Activated CD4-positive, alpha-beta T cell treated with anti-CD3 and anti-CD28 coated beads, Interleukin-2, Interleukin-4, amounts not matched to agents 100 ng/mL and 50 ng/mL, durations not matched to agents 16 hours and 8 hours (primary cell): ENCODE results near the gene CREB5.

Source experiments
- DNase-seq: peaks from one replicate; pipeline ENCODE4 v3.0.0-alpha.2; 2020; ENCODE audit warnings: low spot score

Gene CREB5

DNA sequence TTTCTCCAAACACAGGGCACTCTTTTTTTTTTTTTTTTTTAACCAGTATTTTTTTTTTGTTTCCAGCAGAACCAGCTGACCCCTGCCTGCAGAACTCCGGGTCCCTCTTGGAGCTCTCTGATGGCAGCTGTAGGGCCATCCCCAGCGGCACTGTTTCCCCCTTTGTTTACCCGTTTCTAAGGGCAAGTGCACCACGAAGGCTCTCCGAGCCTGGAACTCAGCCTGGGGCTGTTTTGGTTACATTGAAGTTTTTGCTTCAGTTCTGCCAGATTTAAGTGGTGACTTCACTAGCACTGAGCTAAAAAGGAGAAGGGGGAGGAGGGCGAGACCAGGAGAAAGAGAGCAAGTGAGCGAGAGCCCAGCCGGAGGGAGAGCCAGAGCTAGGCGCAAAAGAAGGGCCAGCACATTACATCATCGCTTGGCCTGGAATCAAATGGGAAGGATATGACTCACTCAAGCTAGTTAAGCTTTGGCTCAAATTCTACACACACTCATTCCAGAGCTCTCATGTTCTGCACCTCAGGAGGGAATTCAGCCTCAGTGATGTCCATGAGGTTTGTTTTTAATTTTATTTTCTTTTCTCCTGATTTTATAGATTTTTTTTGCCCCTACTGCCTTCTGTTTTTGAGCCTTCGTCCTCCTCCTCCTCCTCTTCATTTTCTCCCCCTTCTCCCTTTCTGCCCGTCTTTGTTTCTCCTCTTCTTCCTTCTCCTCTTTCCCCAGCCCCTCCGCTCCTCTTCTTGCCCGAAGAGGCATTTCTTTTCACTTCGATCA, 273.5 kb downstream of the CREB5 start:
- DNase-seq = peak; percentile 0

DNA sequence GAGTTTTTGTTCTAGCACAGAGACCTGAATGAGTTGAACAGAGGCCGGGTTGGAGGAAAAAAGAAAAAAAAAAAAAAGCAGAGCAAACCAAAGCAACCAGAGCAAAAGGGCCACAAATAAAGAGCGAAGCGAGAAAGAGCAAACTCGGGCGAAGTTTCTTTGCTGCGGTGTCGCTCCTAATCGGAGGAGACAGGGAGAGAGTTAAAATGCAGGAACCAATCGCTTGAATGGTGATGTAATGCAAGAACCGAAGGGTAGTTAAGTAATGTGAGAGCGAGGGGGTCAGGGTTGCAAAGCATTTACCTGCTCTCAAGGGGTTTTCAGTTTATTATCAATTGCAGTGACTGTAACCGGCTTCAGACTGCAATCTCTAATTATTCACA, 274.1 kb downstream of the CREB5 start:
- DNase-seq = no peak

DNA sequence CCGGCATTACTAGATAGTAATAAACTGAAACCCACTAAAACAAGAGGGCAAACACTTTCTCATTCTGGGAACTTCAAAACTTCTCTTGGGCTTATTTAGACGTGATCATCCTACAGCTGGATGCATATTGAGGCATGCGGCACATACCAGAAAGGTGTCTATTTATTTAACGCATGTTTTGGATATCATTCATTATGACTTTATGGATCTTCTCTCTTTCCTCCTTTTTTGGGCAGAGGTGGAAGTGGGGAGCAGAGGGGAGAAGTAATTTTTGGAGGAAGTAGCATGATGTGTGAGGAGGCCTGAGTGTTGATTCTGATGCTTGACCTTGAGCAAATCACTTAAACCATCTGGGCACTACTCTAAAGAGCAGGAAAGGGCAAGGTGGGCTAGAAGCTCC, 275.2 kb downstream of the CREB5 start:
- no peak for DNase-seq

DNA sequence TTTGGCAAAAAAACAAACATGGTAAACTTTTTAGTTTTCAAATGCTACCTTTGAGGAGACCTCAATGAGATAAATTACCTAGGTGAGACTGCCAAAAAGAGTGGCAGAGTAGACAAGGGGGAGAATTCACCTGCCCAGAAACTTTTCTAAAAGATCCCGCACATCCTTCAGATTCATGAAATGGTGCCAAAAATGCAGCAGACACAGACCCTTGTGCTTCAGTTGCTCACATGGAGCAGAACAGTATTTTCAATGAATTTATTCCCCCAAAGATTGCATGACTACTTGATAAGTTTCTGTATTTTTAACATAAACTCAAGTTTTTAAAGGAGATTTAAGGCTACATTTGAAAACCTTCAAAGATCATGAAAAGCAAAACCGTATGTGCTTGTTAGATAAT, 275.9 kb downstream of the CREB5 start:
- DNase-seq = no peak

DNA sequence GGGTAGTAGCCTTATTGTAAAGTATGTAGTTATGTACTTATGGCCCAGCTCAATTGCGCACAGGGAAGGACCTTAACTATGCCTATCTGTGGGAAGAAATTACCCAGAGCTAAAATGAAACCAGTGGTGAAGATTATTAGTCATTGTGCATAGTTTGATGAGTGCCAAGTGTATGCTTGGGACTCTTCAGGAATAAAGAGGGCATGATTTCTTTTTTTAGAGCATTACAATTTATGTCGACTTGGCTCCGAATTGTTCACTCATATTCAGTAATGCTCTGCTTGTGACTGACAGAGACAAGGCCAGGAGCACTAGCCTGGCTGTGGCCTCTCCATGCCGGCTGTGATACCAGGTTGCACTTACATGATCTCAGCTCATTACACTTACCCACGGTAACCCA, 276.3 kb downstream of the CREB5 start:
- DNase-seq = no peak

DNA sequence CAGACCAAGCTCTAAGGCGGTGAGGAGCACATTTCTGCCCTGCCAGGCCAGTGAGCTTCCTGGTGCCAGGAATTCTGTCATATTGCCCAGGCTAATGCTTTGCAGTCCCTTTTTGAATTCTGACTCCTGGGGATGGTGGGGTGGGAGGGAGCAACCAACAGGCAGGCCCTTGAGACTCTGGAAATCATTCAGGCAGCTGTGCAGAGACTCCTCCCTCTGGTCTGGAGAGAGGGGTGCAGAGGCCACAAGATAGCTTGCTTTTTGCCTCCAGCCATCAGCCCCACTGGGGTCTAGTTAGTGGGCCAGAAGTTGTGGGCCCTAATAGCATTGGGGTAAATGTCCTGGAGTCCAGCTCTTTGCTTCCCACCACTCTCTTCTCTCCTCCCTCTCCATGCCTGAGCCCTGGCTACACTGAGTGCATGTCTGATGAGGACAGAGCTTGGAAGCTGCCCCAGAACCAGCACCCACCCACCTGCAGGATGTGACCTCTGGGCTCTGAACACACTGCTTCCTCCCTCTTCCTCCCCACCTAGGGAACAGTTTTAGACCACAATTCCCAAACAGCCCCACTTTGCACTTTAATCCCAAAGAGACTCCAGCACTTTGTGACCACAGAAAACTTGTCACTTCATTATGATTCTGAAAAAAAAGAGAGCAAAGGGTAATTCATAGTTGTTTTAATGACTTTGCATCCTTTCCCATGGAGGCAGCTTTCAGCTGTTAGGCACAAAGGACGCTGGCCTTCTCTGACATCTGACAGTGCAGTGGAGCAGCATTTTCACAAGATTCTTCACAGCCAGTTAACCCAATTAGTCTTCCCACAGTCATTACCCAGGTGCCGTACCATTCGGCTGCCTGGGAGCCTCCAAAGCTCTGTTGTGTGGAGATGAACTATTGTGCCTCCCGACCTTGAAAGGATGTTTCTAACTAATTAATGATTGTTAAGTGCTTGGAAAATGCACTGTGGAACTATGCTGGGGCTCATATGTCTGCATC, 283.3 kb downstream of the CREB5 start:
- DNase-seq = no peak

DNA sequence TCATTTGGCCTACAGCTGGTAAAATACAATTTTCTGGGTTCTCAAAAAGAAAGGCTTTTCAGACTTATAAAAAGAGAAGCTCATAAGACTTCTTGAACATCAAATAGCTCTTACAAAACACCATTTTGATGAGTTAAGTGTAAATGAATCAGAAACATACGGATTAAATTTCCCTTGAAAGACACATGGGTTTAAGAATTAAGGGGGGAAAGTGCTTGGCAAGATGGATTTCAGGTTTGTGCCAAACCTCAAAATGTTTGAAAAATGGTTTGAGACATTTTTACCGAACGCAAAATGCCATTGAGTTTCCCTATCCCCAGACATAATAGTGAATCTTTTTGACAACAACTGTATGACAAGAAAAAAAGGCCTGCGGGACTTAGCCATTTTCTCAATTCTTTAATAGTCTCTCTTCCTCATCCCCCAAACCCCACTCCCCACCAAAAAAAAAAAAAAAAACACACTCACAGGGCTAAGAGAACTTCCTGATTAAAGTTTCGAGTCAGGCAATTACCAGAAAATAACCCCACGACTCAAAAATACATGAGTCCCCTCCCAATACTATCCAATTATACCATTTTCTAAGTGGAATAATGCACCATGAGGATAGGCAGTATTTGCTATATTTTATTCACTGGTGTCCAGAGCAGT, 285.7 kb downstream of the CREB5 start:
- DNase-seq = no peak

DNA sequence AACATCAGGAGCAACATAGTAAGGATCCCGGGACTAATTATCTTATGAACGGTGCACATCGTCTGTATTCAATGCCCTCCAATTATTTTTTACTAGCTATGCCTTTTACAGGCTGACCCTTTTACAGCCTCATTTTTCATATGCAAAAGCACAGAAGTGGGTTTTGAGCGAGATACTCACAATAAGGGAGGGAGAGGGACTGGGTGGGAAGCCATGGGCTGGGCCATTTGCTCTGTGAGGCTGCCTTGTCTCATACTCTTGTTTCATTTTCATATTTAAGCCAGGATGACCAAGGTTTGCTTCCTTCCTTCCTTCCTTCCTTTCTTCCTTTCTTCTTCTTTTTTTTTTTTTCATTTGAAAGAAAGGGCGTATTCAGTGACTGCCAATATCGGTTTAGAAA, 286.5 kb downstream of the CREB5 start:
- no peak for DNase-seq

DNA sequence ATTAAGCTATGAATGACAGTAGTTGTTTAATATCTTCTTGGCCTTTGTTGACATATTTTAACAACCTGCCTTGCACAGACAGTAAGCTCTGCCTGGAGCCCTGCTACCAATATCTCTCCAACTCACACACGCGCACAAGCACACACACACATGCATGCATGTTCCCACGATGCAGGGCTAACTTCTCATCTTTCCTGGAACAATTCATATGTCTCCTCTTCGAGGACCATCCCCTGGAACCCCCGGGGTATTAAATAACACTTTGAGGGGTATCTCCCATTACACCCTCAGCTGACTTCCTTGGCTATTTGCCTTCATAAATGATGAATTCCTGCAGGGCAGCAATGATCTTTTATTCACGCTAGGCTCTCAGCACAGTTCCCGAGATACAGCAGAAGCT, 287.8 kb downstream of the CREB5 start:
- DNase-seq = no peak

DNA sequence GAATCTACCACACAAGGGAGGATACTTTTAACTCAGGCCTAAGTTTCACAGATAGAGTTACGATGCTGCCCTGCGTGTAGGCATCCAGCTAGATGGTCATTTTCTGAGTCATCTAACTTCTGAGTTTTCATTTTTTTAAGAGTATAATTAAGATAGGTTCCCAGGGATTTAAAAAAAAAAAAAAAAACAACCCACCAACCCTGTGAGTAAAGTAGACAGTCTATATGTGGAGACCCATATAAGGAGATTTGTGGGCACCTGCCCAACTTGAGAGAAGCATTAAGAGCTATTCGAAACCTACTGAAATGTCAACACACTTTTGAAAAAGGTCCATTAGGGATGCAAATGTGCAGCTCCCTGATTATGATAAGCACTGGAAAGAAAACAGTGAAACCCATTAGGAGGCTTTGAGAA, 288.5 kb downstream of the CREB5 start:
- DNase-seq = no peak

DNA sequence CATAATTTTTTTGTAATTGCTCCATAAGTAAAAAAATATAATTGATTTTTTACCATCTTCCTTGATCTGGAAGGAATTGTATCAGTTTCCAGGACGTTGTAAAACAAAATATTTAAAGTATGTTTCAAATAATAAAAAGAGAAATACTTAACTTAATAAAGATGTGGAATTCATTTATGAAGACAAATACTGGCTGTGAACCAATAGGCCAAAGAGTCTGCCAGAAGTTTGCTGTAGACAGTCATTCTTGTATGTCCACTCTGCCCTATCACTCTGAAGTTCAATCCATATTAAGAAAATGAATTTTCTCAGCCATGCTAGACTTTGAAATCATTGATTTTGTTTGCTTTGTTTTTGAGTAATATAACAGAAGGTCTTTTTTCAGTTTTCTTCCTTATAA, 289.4 kb downstream of the CREB5 start:
- no peak for DNase-seq

DNA sequence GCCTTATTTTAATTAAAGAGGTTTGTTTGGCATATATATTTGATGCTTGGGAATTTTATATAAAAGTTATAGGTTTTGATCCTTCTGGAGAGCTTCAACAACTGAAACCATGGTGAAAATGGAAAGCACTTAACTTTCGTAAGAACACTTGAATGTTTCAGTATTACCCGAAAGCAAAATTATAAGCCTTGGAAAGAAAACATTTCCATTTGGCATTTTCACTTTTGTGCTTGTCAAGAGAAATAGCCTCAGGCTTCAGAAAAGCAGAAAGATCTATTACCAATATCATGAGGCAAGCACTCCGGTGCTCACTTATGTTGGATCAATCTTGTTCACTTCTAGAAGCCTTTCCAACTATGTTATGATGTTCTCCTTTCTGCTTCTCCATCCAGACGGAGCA, 289.9 kb downstream of the CREB5 start:
- no peak for DNase-seq

DNA sequence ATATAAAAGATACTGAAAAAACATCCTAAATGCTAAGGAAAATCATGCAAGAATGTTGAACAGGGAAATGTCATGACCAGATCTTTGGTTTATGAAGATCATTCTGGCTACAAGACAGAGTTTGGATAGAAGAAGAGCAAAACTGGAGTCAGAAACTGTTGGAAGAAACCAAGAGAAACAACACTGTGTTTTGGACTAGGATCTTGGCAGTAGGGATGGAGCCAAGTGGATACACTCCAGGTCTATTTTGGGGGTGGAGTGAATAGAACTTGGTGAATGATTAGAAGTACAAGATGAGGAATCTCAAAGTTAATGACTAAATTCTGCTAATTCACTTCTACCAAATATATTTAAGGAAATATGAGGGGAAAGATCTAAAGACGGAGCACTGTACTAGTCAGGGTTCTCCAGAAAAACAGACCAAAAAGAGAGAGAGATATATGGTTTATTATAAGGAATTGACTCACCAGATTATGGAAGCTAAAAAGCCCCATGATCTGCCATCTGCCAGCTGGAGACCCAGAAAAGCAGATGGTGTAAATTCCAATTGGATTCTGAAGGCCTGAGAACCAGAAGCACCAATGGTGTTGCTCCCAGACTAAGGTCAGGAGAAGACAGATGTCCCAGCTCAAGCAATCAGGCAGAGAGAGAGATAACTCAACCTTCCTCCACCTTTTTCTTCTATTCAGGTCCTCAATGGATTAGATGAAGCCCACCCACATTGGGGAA, 290.9 kb downstream of the CREB5 start:
- DNase-seq = no peak

DNA sequence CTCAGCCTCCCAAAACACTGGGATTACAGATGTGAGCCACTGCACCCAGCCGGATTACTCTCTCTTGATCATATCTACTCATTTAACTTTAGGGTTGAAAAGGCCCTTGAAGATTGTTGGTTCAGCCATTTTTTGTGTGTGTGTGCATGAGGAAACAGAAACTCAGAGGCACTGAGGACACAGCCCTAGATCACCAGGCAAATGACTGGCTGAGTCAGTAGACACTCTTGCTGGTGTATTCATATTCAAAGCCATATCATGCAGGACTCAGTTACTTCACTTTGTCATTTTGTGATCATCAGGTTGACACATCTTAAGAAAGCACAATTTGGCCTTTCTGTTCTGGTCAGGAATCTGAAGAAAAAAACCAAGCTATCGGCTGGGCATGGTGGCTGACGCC, 292.4 kb downstream of the CREB5 start:
- DNase-seq = no peak

DNA sequence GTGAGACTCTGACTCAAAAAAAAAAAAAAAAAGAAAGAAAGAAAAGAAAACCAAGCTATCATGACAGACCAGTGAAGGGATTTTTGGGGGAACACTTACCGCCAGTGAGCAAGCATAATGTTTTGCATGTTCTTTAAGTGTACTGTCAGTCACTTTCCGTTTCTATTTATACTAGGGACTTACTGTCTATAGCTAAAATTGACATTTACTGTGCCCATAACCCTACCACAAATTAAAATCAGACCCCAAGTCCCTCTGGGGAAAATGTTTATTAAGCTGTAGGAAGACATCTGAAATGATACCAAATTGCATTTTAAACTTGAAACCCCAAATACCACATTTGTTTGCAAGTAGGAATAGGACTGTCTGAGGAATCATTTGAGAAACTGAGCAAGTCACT, 293.0 kb downstream of the CREB5 start:
- DNase-seq = no peak

DNA sequence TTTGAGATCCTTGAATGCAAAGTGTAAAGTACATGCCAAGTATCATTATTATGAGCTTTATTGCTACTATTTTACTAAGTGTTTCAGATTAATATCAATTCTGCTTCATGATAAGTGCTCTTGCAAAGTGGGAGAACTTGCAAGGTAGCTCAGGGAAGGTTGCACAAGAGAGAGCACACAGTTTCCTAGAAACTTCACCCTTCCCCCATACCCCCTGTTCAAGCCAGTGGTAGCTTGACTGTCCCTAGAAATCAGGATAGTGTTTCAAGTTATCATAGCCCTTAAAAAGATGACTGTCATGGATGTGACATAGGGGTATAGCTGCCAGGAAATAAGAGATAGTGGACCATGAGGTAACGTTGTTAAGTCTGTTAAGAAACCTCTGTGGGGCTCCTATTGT, 294.3 kb downstream of the CREB5 start:
- no peak for DNase-seq

DNA sequence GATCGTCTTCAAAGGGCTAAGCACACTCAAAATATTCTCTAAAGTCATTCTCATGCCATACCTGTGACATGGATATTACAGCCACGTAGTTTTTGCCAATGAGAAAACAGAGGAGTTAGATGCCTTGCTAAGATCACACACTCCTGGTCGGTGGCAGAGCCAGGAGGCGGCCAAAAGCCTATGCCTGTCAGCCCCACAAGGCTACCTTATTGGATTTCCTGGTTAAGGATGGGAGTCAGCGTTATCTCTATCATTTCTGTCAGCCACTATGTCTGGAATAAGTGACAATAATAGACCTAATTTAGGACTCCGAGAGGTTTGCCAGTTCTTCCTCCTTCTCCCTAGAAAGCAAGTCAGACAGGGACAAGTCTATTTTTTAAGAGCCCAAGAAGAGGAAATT, 295.0 kb downstream of the CREB5 start:
- DNase-seq = no peak

DNA sequence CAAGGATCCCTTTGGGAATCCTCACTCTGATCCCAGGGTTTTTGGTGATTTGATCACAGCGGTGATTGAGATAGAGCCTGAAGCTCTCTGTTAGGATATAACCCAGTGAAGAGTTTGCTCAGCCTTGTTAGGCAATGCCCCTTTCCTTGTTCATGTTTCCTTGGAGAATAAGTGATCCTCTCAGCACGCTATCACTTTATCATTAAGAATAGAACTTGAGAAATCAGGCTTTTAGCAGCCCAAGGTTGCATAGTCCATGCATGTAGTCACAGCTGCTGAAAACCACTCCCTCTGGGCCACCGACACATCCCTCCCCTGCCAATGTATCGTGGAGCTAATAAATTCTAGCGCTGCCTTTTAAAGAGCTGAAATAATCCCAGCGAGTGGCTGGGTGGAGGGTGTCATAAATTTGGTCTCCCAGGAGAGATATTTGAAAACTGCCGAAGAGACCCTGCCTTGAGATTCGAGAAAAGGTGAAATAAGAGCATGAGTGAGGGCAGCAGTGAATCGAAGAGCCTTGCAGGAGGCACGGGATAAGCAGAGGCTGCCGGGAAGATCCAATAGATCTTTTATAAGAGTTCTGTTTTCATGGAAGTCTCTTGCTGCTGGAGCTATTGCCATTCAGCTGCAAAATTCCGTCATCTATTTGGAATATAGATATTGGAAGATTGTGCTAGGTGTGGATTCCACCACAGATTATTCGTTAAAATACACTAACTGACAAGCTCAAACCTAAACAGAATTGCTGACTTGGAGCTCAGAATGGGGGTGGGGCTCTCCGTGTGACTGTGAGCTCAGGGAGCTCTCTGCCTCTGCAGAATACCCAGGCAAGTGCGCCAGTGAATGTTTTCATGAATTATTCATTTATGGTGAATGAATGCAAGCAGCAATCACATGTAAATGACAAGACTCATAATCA, 296.0 kb downstream of the CREB5 start:
- DNase-seq = no peak

DNA sequence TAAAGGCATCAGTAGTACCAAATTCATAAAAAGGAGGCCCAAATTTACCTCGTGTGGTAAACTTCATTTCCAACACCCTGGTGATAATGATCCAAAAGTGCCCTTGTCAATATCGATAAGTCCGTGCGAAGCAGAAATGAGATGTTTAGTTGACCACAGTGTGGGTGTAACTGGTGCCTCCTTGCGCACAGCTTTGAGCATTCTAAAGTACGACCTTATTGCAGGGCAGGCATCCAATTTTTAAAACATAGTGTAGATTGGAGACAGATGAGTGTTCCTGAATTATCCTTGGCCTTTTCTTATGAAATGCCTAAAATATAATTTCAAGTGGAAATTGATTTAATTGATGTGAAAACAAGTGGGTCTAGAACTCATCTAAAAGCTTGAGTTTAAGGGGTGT, 297.4 kb downstream of the CREB5 start:
- DNase-seq = no peak

DNA sequence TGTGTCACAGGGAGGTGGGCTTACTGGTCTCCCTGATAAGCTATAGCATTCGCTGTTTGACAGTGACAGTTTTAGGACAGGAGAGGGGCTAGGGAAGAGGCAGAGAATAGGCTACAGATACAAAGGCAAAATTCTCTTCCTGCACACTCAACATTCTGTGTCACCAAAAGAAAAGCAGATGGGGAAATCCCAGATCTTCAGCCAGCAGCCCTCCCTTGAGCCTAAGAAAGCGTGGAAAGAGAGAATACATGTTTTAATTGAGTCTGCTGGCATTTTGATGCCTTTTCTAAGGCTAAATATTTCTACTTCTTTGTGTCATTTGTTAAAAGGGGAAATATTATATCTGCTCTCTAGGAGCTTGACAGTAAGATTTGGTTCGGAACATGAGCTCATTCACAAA, 298.8 kb downstream of the CREB5 start:
- no peak for DNase-seq
